Activated CD8-positive, alpha-beta memory T cell treated with anti-CD3 and anti-CD28 coated beads for 36 hours (primary cell): ENCODE measurements around the gene TXNIP. TPM values are rescaled to one million over a fixed set of nuclear protein-coding genes. Genes with fewer than 3 reads are reported as not detected.
"Not testable (repeated sequence)": the region's sequence is repeated elsewhere in the genome, so short reads cannot be mapped to it uniquely, and the experiment has no call there.

Experiments
- CTCF ChIA-PET: fragments of 350-600 bp; sonication (Branson Sonifier 250); formaldehyde crosslinking; loops from one replicate; lab custom pipeline; 2021; ENCODE audit warnings: antibody characterized with exemption; lab: Charles Lee
- POLR2A ChIA-PET: fragments of 350-600 bp; sonication (Branson Sonifier 250); formaldehyde crosslinking; loops from one replicate; lab custom pipeline; 2021; ENCODE audit warnings: antibody characterized with exemption; lab: Charles Lee
- total RNA-seq, 2 experiments: library from RNA; stranded (reverse); gene quantifications; one replicate each; pipeline ENCODE4 v1.2.3, GENCODE V29; 2021

TXNIP gene
- total RNA-seq: 10 to 100 TPM; 62.1 to 62.8 TPM

GRCh38 chr1:145996433-145997015 lies at the start of gene TXNIP:
TXNIP (minus strand) TSS chr1:145996579; CDS start chr1:145996266, 313 bp downstream.
- POLR2A ChIA-PET: interaction anchor here (0.6 to 2.9 kb wide), 12 partner anchors 8 to 177 kb away, joined by 3 to 28 read pairs (median 4); partner anchors contain the start of genes ANKRD34A, PIAS3 and POLR3GL
- CTCF ChIA-PET: interaction anchor here (0.7 to 5.1 kb wide), 6 partner anchors 10 to 151 kb away, joined by 3 to 37 read pairs (median 5); partner anchors contain the start of gene NUDT17

- POLR2A ChIA-PET: interaction anchor here (6.8 kb wide), 1 partner anchor 12 kb away, joined by 71 read pairs; no protein-coding TSS in a partner anchor
- CTCF ChIA-PET: interaction anchor here (1.0 to 1.8 kb wide), 2 partner anchors 12 to 195 kb away, joined by 4 read pairs; partner anchors contain the start of gene NUDT17
Measured at GRCh38 chr1:146039844-146040194, 43.4 kb upstream of the TXNIP start.

GRCh38 chr1:146036965-146037646 lies 40.7 kb upstream of the TXNIP start:
- ChIA-PET CTCF (interaction anchor here (1.0 to 3.4 kb wide), 7 partner anchors 28 to 192 kb away, joined by 3 to 14 read pairs (median 3); partner anchors contain the start of genes NUDT17 and PIAS3), POLR2A (interaction anchor here (0.6 to 6.8 kb wide), 5 partner anchors 15 to 178 kb away, joined by 3 to 71 read pairs (median 11); partner anchors contain the start of genes PIAS3 and RBM8A)

GRCh38 chr1:146036241-146036964 lies 40.0 kb upstream of the TXNIP start:
- POLR2A ChIA-PET: interaction anchor here (1.0 to 6.8 kb wide), 4 partner anchors 16 to 177 kb away, joined by 5 to 71 read pairs (median 14); partner anchors contain the start of genes PIAS3 and RBM8A

GRCh38 chr1:146035048-146035423 lies 38.7 kb upstream of the TXNIP start:
- CTCF ChIA-PET: interaction anchor here (1.0 to 1.8 kb wide), 5 partner anchors 19 to 190 kb away, joined by 3 to 7 read pairs (median 4); partner anchors contain the start of gene NUDT17
- POLR2A ChIA-PET: interaction anchor here (2.9 to 6.8 kb wide), 2 partner anchors 17 to 176 kb away, joined by 11 to 71 read pairs; partner anchors contain the start of gene PIAS3

More at GRCh38 chr1:146036241-146036964, 40.0 kb upstream of the TXNIP start:
- CTCF ChIA-PET: interaction anchor here (1.0 to 3.4 kb wide), 4 partner anchors 27 to 191 kb away, joined by 3 to 14 read pairs (median 4); partner anchors contain the start of gene NUDT17

- POLR2A ChIA-PET: no interaction called here
- CTCF ChIA-PET: interaction anchor here (0.9 to 1.2 kb wide), 6 partner anchors 13 to 123 kb away, joined by 3 to 5 read pairs (median 3); partner anchors contain the start of genes ITGA10 and RBM8A
Measured at GRCh38 chr1:146032631-146033219, 36.3 kb upstream of the TXNIP start.

- ChIA-PET POLR2A (no interaction called here), CTCF (interaction anchor here (1.1 kb wide), 1 partner anchor 64 kb away, joined by 3 read pairs; no protein-coding TSS in a partner anchor)
Measured at GRCh38 chr1:146031476-146031875, 35.1 kb upstream of the TXNIP start.

GRCh38 chr1:146029117-146029516 lies 32.7 kb upstream of the TXNIP start:
- POLR2A ChIA-PET: no interaction called here
- CTCF ChIA-PET: no interaction called here

- POLR2A ChIA-PET, CTCF ChIA-PET: not testable (repeated sequence)
Measured at GRCh38 chr1:146026650-146027049, 30.3 kb upstream of the TXNIP start.

GRCh38 chr1:146025787-146026495 lies 29.6 kb upstream of the TXNIP start:
- CTCF ChIA-PET: interaction anchor here (0.8 to 1.4 kb wide), 2 partner anchors 49 to 181 kb away, joined by 3 read pairs; partner anchors contain the start of gene NUDT17
- POLR2A ChIA-PET: not testable (repeated sequence)

GRCh38 chr1:146022403-146023127 lies 26.2 kb upstream of the TXNIP start:
- ChIA-PET CTCF (no interaction called here), POLR2A (no interaction called here)

- ChIA-PET CTCF (interaction anchor here (0.7 kb wide), 2 partner anchors 8 to 13 kb away, joined by 3 read pairs; no protein-coding TSS in a partner anchor), POLR2A (no interaction called here)
Measured at GRCh38 chr1:146021622-146022402, 25.4 kb upstream of the TXNIP start, which contains the start of gene HJV. HJV (minus strand) TSS chr1:146021735; CDS start chr1:146020231, 1,504 bp downstream.

GRCh38 chr1:146021050-146021445 lies 24.7 kb upstream of the TXNIP start:
- ChIA-PET POLR2A (no interaction called here), CTCF (interaction anchor here (0.7 to 1.4 kb wide), 2 partner anchors 8 to 12 kb away, joined by 3 read pairs; no protein-coding TSS in a partner anchor)

GRCh38 chr1:146020058-146021049 lies 24.0 kb upstream of the TXNIP start:
- ChIA-PET CTCF (interaction anchor here (1.4 kb wide), 1 partner anchor 13 kb away, joined by 3 read pairs; no protein-coding TSS in a partner anchor), POLR2A (no interaction called here)
